ENCODE measurements around the gene ZBTB6.

ZBTB6 gene, protein sequence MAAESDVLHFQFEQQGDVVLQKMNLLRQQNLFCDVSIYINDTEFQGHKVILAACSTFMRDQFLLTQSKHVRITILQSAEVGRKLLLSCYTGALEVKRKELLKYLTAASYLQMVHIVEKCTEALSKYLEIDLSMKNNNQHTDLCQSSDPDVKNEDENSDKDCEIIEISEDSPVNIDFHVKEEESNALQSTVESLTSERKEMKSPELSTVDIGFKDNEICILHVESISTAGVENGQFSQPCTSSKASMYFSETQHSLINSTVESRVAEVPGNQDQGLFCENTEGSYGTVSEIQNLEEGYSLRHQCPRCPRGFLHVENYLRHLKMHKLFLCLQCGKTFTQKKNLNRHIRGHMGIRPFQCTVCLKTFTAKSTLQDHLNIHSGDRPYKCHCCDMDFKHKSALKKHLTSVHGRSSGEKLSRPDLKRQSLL

DNA sequence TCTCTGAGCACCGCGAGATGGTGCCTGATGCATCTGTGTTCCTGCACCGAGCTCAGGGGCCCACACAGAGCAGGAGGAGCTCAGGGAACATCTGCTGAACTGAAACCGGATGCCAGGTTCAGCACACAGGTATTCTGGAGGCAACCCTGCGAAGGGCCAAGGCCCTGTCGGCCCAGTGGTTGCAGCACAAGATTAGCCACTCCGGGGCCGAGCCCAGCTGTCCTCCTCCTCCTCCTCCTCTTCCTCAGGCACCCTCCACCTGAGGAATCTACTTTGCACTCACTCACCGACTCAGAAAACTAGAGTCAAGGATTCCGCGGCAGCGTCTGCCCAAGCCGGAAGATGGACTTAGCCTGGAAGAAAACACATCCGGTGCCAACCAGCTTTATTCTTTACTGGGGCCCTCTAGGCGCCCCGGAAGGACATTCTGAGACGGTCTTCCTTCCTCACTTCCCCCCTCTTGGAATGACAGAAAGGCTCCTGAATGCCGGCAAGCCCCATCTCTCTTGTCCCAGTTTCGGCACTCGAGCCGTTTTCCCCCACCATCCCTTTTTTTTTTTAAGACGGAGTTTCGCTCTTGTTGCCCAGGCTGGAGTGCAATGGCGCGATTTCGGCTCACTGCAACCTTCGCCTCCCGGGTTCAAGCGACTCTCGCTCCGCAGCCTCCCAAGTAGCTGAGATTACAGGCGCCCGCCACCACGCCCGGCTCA is at the start of gene ZBTB6:
TSS of gene ZBTB6 (minus strand) at position 360 of the 710 bp plus-strand sequence. CDS start 1,251 bp downstream, outside the sequence.
- DNase-seq = peak; percentile 78

DNA sequence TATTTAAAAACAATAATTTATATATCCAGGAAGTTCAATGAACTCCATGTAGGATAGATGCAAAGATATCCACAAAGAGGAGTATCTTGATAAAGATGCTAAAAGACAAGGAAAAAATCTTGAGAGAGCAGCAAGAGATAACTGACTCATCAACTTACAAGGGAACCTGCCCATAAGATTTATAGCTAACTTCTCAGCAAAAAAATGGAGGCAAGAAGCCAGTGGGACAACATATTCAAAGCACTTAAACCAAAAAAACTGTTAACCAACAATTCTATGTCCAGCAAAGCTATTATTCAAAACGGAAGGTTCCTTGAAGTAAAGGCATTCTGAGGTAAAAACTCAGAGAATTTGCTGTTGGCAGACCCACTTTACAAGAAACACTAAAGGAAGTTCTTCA is 48.0 kb upstream of the ZBTB6 start:
- DNase-seq = no peak

DNA sequence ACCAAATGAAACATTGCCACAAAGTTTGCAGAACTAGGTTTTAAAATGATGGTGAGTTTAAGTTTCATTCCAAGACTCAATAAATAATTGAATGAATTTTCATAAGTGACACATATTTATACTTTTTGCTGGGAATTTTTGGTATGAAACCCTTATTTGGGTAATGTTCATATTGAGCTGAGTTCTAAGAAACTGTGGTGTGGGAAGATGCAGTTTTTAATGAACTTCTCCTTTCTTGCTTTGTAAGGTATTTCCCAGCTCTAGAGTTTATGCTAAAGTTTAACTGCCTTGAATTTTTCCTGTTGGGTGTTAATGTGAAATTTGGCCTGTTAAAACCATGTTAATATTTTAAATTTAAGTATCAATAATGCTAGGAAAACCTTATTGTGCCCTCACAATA is 42.8 kb upstream of the ZBTB6 start:
- DNase-seq = no peak

DNA sequence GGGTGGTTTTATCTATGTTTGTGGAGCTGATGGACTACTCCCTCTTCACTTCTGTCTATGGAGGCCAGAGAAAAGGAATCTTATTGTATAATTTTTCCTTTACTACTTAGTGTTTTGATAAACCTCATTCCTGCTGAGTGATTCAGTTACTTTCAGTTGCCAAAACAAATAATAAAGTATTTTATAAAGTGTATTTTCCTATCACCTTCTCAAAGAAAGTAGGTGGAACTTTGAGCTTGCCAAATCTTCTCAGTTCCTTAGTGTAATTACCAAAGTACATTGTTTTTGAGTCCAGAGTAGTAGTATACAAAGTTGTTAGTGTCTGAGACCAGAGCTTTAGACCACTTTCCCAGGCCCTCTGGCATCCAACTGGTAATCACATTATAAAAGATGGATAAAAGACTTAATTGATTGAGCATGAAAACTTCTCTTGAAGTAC is 41.1 kb upstream of the ZBTB6 start:
- DNase-seq = no peak

DNA sequence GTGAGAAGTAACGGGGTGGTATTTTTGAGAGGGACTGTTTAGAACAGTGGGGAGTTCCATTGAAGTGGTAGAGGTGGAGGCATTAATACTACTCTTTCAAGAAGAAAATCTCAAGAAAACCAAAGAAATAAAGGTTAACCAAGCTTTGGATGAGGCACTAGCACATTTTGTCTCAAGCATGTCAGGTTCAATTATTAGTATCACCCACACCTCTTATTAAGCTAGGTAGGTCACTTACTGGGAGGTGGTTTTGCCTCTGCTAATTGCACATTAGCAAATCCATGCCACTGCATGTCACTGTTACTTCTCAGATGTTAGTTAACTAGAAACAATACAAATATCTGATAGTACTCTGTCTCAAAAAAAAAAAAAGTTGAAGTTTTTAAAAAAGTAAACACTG is 37.9 kb upstream of the ZBTB6 start:
- no peak for DNase-seq

DNA sequence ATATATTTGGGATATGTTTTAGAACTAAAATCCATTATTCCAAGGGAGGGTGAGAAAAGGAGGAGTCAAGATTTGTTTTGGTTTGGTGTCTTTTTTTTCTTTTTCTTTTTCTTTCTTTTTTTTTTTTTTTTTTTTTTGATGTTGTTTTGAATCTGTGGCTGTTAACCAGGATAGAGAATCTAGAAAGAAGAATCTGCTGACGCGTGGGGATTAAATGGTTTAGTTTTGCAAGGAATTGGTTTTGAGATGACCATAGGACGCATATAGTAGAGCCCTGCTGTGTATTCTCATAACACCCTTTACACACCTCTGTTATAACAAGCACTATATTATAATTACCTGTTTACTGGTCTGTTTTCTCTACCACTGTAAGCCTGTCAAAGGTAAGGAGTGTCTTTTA is 37.1 kb upstream of the ZBTB6 start:
- no peak for DNase-seq

DNA sequence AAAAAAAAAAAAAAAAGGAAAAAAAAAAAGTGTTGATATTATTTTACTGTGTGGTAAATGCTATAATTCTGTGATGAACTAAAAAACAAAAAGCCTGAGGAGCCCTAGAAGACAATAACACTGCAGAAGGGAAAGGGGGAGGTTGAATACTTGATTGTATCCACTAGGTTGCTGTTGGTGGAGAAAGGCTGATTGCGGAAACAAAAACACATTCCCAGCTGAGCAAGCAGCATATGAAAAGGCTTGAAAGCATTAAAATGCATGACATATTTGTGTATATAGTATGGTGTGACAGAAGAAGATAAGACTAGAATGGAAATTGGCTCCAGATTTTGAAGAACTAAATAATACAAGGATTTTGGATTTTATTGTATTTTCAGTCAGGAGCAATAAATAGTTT is 36.6 kb upstream of the ZBTB6 start:
- no peak for DNase-seq

DNA sequence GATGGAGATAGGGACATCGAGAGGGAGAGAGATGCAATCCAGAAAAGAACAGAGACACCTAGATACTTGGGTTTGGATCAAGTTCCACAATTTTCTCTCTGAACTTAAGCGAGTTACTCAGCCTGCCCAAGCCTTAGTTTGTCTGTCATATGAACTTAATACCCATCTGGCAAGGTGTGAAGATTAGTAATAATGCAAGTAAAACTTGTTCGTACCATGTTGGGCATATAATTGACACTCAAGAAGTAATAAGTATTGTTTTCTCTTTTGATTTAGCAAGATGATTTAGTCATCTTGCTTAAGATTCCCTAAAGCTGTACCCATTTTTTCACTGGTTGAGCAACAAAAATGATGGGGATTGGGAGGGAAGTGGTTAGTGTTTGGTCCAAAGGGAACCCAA is 35.2 kb upstream of the ZBTB6 start:
- no peak for DNase-seq

DNA sequence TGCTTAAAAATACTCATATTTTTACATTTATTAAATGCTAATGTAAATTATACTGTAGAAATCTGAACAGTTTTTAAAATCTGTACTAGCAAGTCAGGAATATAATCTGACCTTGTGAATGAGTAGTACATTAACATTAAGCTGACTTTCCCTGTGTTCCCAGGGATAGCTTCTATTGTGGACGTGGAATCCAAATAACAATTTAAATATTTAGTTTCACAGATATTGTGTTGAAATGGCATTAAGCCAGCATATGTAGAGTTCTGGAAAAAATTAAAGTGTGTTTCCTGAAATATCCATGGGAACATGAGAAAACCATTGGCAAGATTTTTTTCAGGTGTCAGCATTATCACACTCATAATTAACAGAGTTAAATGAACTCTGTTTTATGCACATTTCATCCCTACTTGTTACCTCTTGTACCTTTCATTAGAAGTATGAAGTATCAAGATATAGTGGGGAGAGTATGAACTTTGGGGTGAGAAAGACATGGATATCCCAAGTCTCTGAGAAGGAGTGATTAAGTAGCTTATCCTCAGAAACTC is 33.4 kb upstream of the ZBTB6 start:
- no peak for DNase-seq

DNA sequence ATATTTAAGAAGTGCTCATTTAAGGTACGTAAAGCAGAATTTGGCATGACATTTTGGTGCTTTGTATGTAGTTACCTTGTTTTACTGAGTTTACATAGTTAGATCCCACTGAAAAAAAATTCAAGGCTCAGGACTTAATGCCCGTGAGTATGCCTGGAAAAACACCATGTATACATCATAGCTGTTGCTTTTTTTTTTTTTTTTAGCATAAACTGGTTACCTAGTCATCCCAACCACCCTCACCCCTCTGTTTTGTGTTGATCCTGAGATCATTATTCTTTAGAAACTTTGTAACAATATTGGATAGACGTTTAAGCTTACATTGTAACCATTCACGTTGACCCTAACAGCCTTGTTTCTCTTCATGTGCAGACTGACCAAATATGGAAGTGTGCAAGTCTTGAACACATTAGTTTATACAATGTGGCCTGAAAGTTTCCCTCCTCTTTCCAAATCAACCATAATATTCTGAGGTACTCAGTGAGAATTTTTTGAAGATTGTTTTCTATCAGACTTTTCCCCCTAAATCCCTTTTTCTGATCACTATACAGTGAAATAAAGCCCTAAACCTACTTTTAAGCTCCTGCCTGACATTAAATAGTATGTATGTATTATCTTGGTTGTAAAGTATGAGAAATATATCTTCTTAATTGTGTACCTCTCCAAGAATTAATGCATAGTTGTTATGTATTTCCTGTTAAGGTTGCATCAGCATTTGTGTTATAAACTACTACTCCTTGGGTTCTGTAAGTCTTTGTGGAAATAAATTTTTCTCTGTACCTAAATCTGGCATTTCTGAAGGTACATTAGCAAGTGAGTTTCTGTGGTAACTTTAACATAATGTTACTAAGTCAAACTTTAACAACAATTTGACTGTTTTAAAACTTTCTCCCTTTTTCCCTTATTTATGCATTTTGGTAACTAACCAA is 32.1 kb upstream of the ZBTB6 start:
- DNase-seq = no peak

DNA sequence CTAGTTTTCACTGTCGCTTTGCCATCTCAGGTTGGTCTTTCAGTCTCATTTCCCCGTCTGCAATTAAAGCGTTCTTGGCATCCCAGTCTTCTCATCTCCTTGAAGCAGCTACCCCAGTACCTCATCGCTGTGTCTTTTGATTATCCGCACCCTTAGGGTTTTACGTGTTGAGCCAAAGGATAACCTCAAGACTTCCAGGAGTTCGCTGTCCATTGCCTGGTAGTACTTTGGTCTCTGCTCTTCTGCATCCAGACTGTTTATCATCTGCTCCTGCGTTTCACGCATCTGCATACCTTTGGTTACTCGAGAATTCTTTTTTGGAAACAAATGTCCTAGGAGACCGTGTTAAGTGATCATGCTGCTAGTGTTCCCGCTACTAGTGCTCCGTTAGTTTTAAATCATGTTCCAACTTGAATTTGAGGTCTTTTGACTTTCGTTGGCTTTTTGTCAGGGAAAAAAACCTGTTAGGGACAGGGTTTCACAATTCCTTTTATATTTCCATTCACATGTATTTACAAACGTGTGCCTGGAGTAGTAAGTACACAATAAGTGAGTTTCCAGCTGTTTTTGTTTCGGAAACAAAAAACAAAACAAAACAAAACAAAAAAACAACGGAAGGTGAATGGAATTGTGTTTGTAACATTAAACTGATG is 28.6 kb upstream of the ZBTB6 start:
- no peak for DNase-seq

DNA sequence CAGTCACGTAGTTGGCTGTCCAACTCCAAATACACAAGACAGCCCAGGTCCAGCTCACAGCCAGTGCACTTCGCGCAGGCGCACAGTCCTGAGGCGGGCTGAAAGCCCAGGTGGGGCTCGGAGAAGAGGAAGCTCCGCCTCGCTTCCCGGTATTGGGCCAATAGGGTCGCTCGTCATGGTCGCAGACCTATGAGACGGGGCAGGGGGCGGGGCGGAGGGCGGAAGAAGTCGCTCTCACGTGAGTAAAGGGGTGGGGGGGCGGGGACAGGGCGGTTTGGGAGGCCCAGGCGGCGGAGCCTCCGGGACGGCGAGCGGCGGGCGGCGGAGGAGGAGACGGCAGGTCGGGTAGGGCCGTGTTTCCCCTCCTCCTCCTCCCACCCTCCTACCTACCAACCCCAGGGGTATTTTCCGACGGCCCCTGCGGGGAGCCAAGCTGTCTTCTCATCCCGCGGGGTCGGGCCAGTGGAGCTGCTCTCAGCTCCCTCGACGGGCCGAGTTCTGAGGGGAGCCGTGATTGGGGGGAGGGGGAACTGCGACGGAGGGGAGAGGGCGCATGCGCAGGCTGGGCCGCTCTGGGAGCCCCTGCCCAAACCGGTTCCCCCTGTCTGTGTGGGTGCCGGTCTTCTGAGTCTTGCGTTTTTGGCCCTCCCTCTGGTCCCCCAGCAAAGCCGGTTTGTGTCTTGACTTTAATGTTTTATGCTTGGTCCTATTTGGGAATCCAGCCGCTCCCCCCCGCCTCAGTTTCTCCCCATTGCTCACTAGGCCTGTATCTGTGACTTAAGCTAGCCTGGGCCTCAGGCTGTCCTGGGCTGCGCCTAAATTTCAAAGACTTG is 27.8 kb upstream of the ZBTB6 start, which contains the start of gene RABGAP1:
TSS of gene RABGAP1 (plus strand) at position 272 of the 833 bp plus-strand sequence. CDS start 16,040 bp downstream, outside the sequence.
- peak; percentile 92 for DNase-seq

DNA sequence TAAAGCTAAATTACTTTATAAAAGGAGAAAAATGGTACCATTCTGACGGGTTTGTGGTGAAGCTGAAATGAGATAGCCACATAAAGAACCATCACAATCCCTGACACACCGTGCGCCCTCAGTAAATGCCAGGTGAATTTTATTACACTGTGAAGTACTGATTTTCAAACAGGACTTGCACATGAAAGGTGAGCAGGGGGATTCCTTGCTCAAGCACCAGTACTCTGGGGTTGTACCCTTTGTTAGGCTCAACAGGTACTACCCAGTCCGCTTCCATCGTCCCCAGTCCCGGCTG is 27.3 kb upstream of the ZBTB6 start:
- DNase-seq = no peak

DNA sequence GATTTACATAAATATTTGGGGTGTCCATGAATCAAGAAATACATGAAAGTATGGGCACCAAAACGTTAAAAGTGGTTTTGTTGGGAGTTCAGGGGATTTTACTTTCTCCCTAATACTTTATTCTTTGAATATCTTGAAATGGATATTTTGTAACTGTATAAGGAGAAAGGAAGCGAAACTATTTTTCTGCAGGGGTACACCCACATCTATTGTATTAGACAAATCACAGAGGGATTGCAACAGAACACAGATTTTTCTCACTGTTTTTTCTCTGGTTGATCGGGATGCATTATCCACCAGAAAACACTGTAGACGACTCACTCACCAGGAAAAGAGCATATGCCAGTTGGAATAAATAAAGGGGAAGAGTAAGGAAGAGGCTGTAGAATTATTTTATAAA is 26.5 kb upstream of the ZBTB6 start:
- DNase-seq = no peak

DNA sequence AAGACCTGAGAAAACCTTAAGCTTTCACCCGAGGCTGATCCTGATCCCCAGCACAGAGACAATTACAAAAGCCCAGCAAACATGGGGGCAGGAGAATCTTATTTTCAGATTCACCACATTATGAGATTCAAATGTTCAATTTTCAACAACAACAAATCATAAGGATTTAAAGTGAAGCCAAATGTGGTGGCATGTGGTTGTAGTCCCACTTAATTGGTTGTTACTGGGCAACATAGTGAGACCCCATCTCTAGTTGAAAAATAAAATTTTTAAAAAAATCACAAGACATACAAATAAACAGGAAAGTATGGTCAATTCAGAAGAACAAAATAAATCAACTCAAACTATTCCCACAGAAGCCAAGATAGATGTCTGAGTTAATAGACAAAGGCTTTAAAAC is 23.8 kb upstream of the ZBTB6 start:
- no peak for DNase-seq

DNA sequence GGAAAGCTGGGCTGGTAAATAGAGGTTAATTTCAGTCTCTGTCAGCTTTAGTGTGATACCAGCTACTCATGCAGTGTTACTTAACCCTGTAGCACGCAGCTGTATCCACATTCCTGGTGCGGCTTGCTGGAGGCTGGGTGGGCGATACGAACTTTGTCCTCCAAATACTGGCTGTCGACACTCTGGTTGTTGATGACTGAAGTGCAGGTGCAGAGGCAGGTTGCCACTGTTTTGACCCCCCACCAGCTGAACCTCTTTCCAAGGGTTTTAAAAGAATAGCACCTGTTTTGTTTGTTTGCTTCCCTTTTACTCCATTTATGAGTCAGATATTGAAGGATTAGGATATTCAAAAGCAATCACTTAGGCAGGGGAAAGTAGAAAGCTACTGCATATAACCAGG is 23.3 kb upstream of the ZBTB6 start:
- DNase-seq = no peak

DNA sequence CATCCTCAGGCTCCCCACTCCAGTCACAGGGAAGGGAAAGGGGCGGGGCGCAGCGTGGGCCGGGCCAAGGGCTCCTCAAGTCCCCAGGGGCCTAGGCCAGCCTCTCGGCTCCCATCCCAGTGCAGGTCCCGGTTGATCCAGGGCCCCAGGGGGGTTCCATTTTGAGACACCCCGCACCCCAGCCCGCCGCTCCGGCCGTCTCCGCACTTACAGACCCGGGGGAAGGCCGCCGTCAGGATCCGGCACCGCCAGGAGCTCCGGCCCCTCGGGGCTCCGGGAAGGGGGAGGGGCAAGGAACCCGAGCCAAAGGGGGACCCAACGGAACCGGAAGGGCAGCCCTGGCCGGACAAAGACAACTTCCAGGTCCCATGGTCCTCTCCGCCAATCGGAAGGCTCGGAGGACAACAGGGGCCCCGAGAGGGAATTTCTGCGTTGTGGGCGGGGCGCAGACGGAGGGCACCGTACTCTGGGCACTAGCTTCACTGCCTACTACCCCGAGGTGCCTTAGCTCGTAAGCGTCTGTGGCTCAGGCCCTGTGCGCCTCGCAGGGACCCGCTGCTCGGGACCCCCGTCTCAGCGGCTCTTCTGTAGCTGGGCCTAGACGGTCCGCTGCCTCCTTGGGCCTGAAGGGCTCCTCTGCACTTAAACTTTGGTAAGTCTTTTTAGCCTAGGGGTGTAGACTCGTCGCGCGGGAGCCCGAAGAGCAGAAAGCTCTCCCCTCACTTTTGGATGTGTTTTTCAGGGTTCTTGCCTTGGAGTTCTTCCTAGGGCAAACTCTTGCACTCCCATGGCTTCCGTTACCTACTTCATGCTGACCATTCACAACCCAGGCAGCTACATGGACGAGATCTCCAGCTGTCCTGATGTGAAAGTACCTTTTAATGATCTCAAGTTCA is 18.4 kb upstream of the ZBTB6 start, which contains the start of gene ZBTB26:
TSS of gene ZBTB26 (minus strand) at position 287 of the 896 bp plus-strand sequence. CDS start 11,578 bp downstream, outside the sequence.
- peak; percentile 90 for DNase-seq

DNA sequence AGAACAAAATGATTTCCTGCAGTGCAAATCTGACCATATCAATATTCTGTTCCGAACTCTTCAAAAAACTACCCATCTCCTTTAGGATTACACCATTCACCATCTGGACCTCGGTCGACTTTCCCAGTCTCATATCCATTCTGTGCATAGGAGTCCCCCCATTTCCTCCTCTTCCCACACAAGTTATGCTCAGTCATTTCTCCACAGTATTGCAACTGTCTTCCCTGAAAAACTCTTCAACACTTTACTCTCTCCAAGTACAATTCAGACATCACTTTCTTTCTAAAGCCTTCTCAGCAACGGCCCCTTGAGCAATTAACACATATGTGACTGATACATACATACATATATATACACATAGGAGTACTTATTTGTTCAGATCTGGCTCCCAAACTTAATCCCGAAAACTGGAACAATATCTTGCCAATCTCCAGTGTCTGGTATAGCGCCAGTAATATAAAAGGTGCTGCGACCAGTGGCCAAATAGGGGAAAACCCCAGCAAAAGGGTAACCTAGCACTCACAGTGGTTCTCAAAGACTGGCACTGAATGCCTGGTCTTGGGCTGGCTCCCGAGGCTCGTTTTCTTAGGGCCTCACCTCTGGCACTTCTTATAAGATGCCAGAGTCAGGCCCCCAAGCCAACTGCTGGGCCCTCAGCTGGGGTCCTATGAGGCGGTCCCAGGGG is 17.6 kb upstream of the ZBTB6 start:
- no peak for DNase-seq

DNA sequence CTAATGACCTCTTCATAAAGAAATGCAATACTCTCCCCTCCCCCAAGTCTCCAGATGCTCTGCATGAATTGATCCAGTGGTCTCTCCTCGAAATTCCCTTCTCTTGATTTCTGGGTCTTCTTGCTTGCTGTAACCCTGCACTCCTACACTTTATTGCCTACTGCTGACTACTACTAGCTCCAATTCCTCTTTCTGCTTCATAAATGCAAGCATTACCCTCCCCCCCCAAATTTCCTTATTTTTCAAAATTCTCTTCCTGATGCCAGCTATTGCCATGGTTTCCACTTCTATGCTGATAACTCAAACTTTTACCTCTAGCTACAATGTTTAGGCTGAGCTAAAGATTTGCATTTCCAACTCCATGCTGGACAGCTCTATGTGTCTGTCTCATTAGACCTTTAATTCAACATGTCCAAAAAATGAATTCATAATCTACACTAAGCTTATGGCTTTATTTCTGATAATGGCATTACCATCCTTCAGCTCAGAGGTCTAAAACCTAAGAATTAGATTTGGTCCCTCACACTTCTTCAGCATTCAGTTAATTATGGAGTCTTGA is 16.8 kb upstream of the ZBTB6 start:
- no peak for DNase-seq
